Prostate gland (tissue), 2 donors: ENCODE data around the gene USP6. TPM values are rescaled to one million over a fixed set of nuclear protein-coding genes. Genes with fewer than 3 reads are reported as not detected.

ENCODE experiments used
- DNase-seq: peaks from one replicate; pipeline ENCODE4 v3.0.0-alpha.2; 2019; ENCODE audit warnings: low spot score
- H3K27ac ChIP-seq, 2 donors: fragments of 200-600 bp; sonication (generic); 2 replicates each; pipeline ENCODE4 v1.5.1; 2017 to 2019
- H3K27me3 ChIP-seq: fragments of 200-600 bp; sonication (generic); replicated peaks from 2 replicates; pipeline ENCODE4 v1.5.1; 2019; ENCODE audit not compliant: insufficient read depth
- H3K36me3 ChIP-seq, 2 donors: fragments of 200-600 bp; sonication (generic); 1 replicate in 1 of 2; 2 replicates in 1 of 2; pipeline versions ENCODE4 v1.5.1 to v1.8.1; 2017 to 2019
- H3K4me1 ChIP-seq: fragments of 200-600 bp; sonication (generic); replicated peaks from 2 replicates; pipeline ENCODE4 v1.5.1; 2019
- H3K4me3 ChIP-seq, 2 donors: fragments of 200-600 bp; sonication (generic); 2 replicates each; pipeline ENCODE4 v1.5.1; 2017 to 2019
- H3K9me3 ChIP-seq: fragments of 200-600 bp; sonication (generic); 2 replicates; pipeline ENCODE4 v1.5.1; 2017
- CTCF ChIP-seq, 4 experiments: fragments of 200-600 bp in 2 of 4; fragments of 450-650 bp in 2 of 4; sonication (generic) in 2 of 4; IDR thresholded peaks; 1 replicate in 3 of 4; 2 replicates in 1 of 4; pipeline ENCODE4 v1.5.1; 2016 to 2019; ENCODE audit warnings: antibody characterized with exemption in 4 of 4, mild to moderate bottlenecking in 2 of 4, moderate library complexity in 2 of 4
- POLR2A ChIP-seq: fragments of 450-650 bp; IDR thresholded peaks from one replicate; pipeline ENCODE4 v1.6.1; 2016; ENCODE audit warnings: antibody characterized with exemption, mild to moderate bottlenecking
- POLR2AphosphoS5 ChIP-seq: sonication (generic); formaldehyde crosslinking; IDR thresholded peaks from one replicate; pipeline ENCODE4 v1.6.1; 2017; ENCODE audit warnings: antibody characterized with exemption
- WGBS: methylation state at CpG from one replicate; pipeline ENCODE4 v1.1.5; 2018; 5-methylcytosine and 5-hydroxymethylcytosine counted together
- intact Hi-C: fragments of 100-400 bp; cut with DNase I; formaldehyde crosslinking; loops from one replicate; pipeline ENCODE4 v1.14.2; 2022
- total RNA-seq, 2 donors: library from RNA; depleted of rRNA; stranded (reverse); fragments of >200 nt; gene quantifications; one replicate each; pipeline ENCODE4 v1.1.0, GENCODE V29; 2016

The USP6 gene
- total RNA-seq, 2 donors from 2014 or later: 1.4 to 6.8 TPM

DNA sequence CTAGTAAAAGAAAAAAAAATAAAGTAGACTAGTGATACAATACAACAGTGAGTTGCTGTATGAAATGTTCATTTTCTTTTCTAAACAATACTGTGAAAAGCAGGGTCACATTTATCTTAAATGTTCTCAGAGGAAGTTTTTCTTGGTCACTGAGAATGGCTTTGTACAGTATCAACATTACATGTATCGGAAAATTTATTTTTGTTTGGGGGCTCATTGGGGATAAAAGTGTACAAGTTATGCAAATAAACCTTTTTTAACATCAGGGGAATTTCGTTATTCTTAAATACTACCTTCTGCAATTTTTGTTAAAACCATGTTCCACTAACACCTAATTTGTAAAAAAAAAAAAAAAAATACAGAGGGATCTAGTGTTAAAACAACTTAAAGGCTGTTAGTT is 84.5 kb downstream of the USP6 start:
- WGBS: 68% methylated on average over 2 of the region's 2 CpGs
- TF ChIP-seq POLR2A: no peak
- no peak for TF ChIP-seq CTCF (IDR thresholded peaks at IDR 0.05)
- no peak for TF ChIP-seq POLR2AphosphoS5
- no peak for DNase-seq
- intact Hi-C loops: no loop called here
- no peak overlapping the region for H3K27ac ChIP-seq
- H3K9me3 ChIP-seq: no peaks in the 10 kb centered on the region
- H3K4me3 ChIP-seq: no peak overlapping the region
- no peaks in the 10 kb centered on the region for H3K4me1 ChIP-seq
- H3K36me3 ChIP-seq: no peaks in the 10 kb centered on the region
- no peaks in the 10 kb centered on the region for H3K27me3 ChIP-seq

GRCh38 chr17:5201011-5201410 is 85.2 kb downstream of the USP6 start:
- no peak for TF ChIP-seq CTCF (IDR thresholded peaks at IDR 0.05)
- no peak for TF ChIP-seq POLR2A
- TF ChIP-seq POLR2AphosphoS5: no peak
- no peak for DNase-seq
- intact Hi-C loops: no loop called here
- H3K27me3 ChIP-seq: no peaks in the 10 kb centered on the region
- H3K9me3 ChIP-seq: no peaks in the 10 kb centered on the region
- no peaks in the 10 kb centered on the region for H3K36me3 ChIP-seq
- H3K4me1 ChIP-seq: no peaks in the 10 kb centered on the region
- WGBS: 48% methylated on average over 8 of the region's 8 CpGs
- no peak overlapping the region for H3K27ac ChIP-seq
- no peak overlapping the region for H3K4me3 ChIP-seq

- Histone ChIP-seq H3K36me3 (no peaks in the 10 kb centered on the region), H3K4me3 (no peak overlapping the region), H3K27ac (no peak overlapping the region), H3K9me3 (no peaks in the 10 kb centered on the region), H3K27me3 (no peaks in the 10 kb centered on the region), H3K4me1 (no peaks in the 10 kb centered on the region)
- DNase-seq: no peak
- TF ChIP-seq POLR2A (no peak), POLR2AphosphoS5 (no peak), CTCF (IDR thresholded peaks at IDR 0.05) (no peak)
- intact Hi-C loops: no loop called here
- WGBS: 94% methylated on average over 14 of the region's 14 CpGs
Measured at GRCh38 chr17:5203178-5203907, 87.5 kb downstream of the USP6 start.

DNA sequence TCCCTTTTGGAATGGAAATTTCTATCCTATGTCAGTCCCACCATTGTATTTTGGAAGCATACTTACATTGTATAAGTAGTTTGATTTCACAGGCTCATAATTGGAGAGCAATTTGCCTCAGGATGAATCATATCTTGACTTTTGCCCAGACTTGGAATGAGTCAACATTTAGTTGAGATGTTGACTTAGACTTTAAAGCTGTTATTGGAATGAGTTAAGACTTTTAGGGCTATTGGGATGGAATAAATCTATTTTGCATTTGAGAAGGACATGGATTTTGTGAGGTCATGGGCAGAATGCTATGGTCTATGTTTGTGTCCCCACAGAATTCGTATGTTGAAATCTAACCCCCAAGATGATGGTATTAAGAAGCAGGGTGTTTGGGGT is 88.1 kb downstream of the USP6 start:
- H3K4me1 ChIP-seq: no peaks in the 10 kb centered on the region
- intact Hi-C loops: no loop called here
- TF ChIP-seq POLR2AphosphoS5 (peak; percentile 13), POLR2A (no peak)
- H3K36me3 ChIP-seq: no peaks in the 10 kb centered on the region
- no peak overlapping the region for H3K4me3 ChIP-seq
- no peak overlapping the region for H3K27ac ChIP-seq
- H3K27me3 ChIP-seq: no peaks in the 10 kb centered on the region
- DNase-seq: no peak
- H3K9me3 ChIP-seq: no peaks in the 10 kb centered on the region
- 93% methylated on average over 1 of the region's 1 CpG for WGBS

- Histone ChIP-seq H3K4me3 (no peak overlapping the region), H3K27me3 (no peaks in the 10 kb centered on the region), H3K4me1 (no peaks in the 10 kb centered on the region), H3K27ac (no peak overlapping the region), H3K9me3 (no peaks in the 10 kb centered on the region), H3K36me3 (no peaks in the 10 kb centered on the region)
- intact Hi-C loops: no loop called here
- 80% methylated on average over 3 of the region's 3 CpGs for WGBS
- TF ChIP-seq POLR2AphosphoS5 (no peak), POLR2A (no peak), CTCF (IDR thresholded peaks at IDR 0.05) (no peak)
- no peak for DNase-seq
Measured at GRCh38 chr17:5209396-5209795, 93.6 kb downstream of the USP6 start.
